Liver (tissue), 9 donors: Measurements from ENCODE around the gene SMARCE1. TPM values are rescaled to one million over a fixed set of nuclear protein-coding genes. Genes with fewer than 3 reads are reported as not detected.
A peak's percentile ranks its signal among the peaks of the same experiment; 100 is the strongest.

Experiments
- DNase-seq: peaks from one replicate; pipeline ENCODE4 v3.0.0-alpha.2; 2017; ENCODE audit warnings: low spot score
- H3K27ac ChIP-seq, 2 donors: one replicate each; pipeline ENCODE4 v1.7.0; 2013; ENCODE audit warnings: inconsistent platforms in 2 of 2, low read length in 2 of 2, control low read depth in 1 of 2, low read depth in 1 of 2, mild to moderate bottlenecking in 1 of 2
- H3K27me3 ChIP-seq, 4 donors: one replicate each; pipeline versions ENCODE4 v1.6.1 to v1.7.0; 2013; ENCODE audit warnings: low read length in 3 of 4, inconsistent platforms in 1 of 4, mild to moderate bottlenecking in 1 of 4, moderate library complexity in 1 of 4; ENCODE audit not compliant: control insufficient read depth in 4 of 4, insufficient read depth in 4 of 4
- H3K36me3 ChIP-seq, 4 donors: one replicate each; pipeline versions ENCODE4 v1.6.1 to v1.7.0; 2013; ENCODE audit warnings: low read length in 3 of 4, mild to moderate bottlenecking in 3 of 4, low read depth in 1 of 4, moderate library complexity in 1 of 4; ENCODE audit not compliant: control insufficient read depth in 4 of 4, insufficient read depth in 3 of 4
- H3K4me1 ChIP-seq, 4 donors: one replicate each; pipeline versions ENCODE4 v1.6.1 to v1.7.0; 2013; ENCODE audit warnings: low read length in 3 of 4, mild to moderate bottlenecking in 3 of 4, moderate library complexity in 1 of 4; ENCODE audit not compliant: control insufficient read depth in 4 of 4, insufficient read depth in 4 of 4
- H3K4me3 ChIP-seq, 3 donors: one replicate each; pipeline versions ENCODE4 v1.6.1 to v1.7.0; 2013; ENCODE audit warnings: low read length in 3 of 3, control low read depth in 1 of 3, low read depth in 1 of 3, mild to moderate bottlenecking in 1 of 3
- H3K9ac ChIP-seq, 2 donors: one replicate each; pipeline ENCODE4 v1.7.0; 2013; ENCODE audit warnings: low read length in 2 of 2, mild to moderate bottlenecking in 2 of 2, moderate library complexity in 2 of 2, control low read depth in 1 of 2, low read depth in 1 of 2
- H3K9me3 ChIP-seq, 4 donors: one replicate each; pipeline versions ENCODE4 v1.6.1 to v1.7.0; 2013; ENCODE audit warnings: low read length in 3 of 4; ENCODE audit not compliant: control insufficient read depth in 4 of 4
- FOXA1 ChIP-seq: IDR thresholded peaks from 2 replicates; pipeline ENCODE4 v1.6.1; 2016; ENCODE audit warnings: antibody characterized with exemption
- FOXA2 ChIP-seq: IDR thresholded peaks from 2 replicates; pipeline ENCODE4 v1.6.1; 2016; ENCODE audit warnings: antibody characterized with exemption
- GABPA ChIP-seq, 2 donors: IDR thresholded peaks in 1 of 2; conservative IDR thresholded peaks in 1 of 2; 2 replicates each; pipeline ENCODE4 v1.6.1; 2016; ENCODE audit warnings: antibody characterized with exemption in 2 of 2, mild to moderate bottlenecking in 1 of 2, moderate library complexity in 1 of 2
- HNF4A ChIP-seq, 2 donors: conservative IDR thresholded peaks; 2 replicates each; pipeline ENCODE4 v1.6.1; 2016; ENCODE audit warnings: antibody characterized with exemption in 2 of 2, mild to moderate bottlenecking in 2 of 2
- JUND ChIP-seq, 2 donors: IDR thresholded peaks; 2 replicates each; pipeline ENCODE4 v1.6.1; 2016; ENCODE audit warnings: antibody characterized with exemption in 2 of 2
- MAX ChIP-seq: IDR thresholded peaks from 2 replicates; pipeline ENCODE4 v1.6.1; 2016; ENCODE audit warnings: antibody characterized with exemption
- NR2F2 ChIP-seq: IDR thresholded peaks from 2 replicates; pipeline ENCODE4 v1.6.1; 2016; ENCODE audit warnings: antibody characterized with exemption
- RAD21 ChIP-seq, 2 donors: IDR thresholded peaks; 2 replicates each; pipeline ENCODE4 v1.6.1; 2016; ENCODE audit warnings: antibody characterized with exemption in 2 of 2, mild to moderate bottlenecking in 2 of 2
- RXRA ChIP-seq, 2 donors: IDR thresholded peaks; 2 replicates each; pipeline ENCODE4 v1.6.1; 2017 to 2018; ENCODE audit warnings: antibody characterized with exemption in 2 of 2, mild to moderate bottlenecking in 1 of 2
- YY1 ChIP-seq: IDR thresholded peaks from 2 replicates; pipeline ENCODE4 v1.6.1; 2016; ENCODE audit warnings: antibody characterized with exemption, mild to moderate bottlenecking
- WGBS: extraction: QIAGEN DNeasy Blood & Tissue Kit; methylation state at CpG from one replicate; pipeline ENCODE4 v1.1.7; 2013; 5-methylcytosine and 5-hydroxymethylcytosine counted together
- polyA plus RNA-seq, 2 donors: library from polyadenylated mRNA; stranded (reverse) in 1 of 2; unstranded in 1 of 2; fragments of 200-250 nt in 1 of 2; fragments of >200 nt in 1 of 2; fragmentation: Nextera tagmentation in 1 of 2; extraction: Ambion mirVana in 1 of 2; gene quantifications; one replicate each; pipeline versions ENCODE4 v1.2.1 to v1.2.3, GENCODE V29; 2013 to 2015
- total RNA-seq, 2 donors: library from RNA; depleted of rRNA; stranded (reverse); fragments of >200 nt; gene quantifications; one replicate each; pipeline ENCODE4 v1.2.3, GENCODE V29; 2014
- donor health status: healthy.
- donor health status: healthy.
- donor health status: healthy.
- donor health status: healthy.
- donor health status: healthy.

The SMARCE1 gene
- total and polyA plus RNA-seq, 4 donors, result 25.0 to 40.8 (median 36.3) TPM

DNA sequence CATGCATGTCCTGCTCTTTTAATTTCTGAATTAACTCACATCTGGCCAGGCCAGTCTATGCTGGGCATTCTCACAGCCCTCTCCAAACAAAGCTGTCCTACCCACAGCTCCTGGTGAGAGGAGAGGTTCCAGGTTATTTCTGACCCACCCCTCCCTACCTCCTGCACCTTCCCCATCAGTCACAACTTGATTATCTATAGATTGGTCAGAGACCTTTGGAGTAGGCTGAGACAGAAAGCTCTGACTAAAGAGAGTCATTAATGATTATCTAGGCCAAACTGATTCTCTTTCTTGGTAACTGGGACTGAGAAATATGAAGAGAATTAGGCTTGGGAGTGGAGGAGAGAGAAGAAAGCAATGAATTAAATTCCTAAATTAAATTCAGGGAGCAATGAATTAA is 18.7 kb upstream of the SMARCE1 start:
- peak; percentile 24 to 42 for TF ChIP-seq HNF4A (conservative IDR thresholded peaks at IDR 0.05)
- peak in 1 of 2 donors; percentile 16 for TF ChIP-seq RAD21 (IDR thresholded peaks at IDR 0.05)
- TF ChIP-seq NR2F2, result no peak
- H3K4me1 ChIP-seq, result peaks cover 0 to 29% (median 20%) of the 10 kb centered on the region in 4 donors
- no peak overlapping the region for H3K27ac ChIP-seq
- H3K9me3 ChIP-seq, result no peaks in the 10 kb centered on the region
- H3K9ac ChIP-seq, result no peak overlapping the region
- no peak overlapping the region for H3K4me3 ChIP-seq
- peaks cover 0 to 3% (median 0%) of the 10 kb centered on the region in 4 donors for H3K36me3 ChIP-seq
- no peak for DNase-seq
- H3K27me3 ChIP-seq, result no peaks in the 10 kb centered on the region

- H3K27ac ChIP-seq, result peak within 1 kb of the TSS in 1 of 2 donors; percentile 27
- no peaks in the 10 kb centered on the region for H3K9me3 ChIP-seq
- H3K36me3 ChIP-seq, result peaks cover 0 to 3% (median 0%) of the 10 kb centered on the region in 4 donors
- DNase-seq, result no peak
- no peaks in the 10 kb centered on the region for H3K27me3 ChIP-seq
- H3K4me3 ChIP-seq, result peak within 1 kb of the TSS; percentile 55 to 83 (median 79)
- TF ChIP-seq HNF4A (conservative IDR thresholded peaks at IDR 0.05), result peak; percentile 29 to 31
- peak in 1 of 2 donors; percentile 10 for TF ChIP-seq RXRA (IDR thresholded peaks at IDR 0.05)
- peak; percentile 45 for TF ChIP-seq YY1
- no peak for TF ChIP-seq NR2F2
- TF ChIP-seq RAD21 (IDR thresholded peaks at IDR 0.05), result peak in 1 of 2 donors; percentile 47
- no peak for TF ChIP-seq FOXA1
- TF ChIP-seq MAX, result peak; percentile 61
- H3K9ac ChIP-seq, result peak within 1 kb of the TSS in 1 of 2 donors; percentile 70
- peaks cover 0 to 28% (median 20%) of the 10 kb centered on the region in 4 donors for H3K4me1 ChIP-seq
- 5% methylated on average over 12 of the region's 12 CpGs for WGBS
Observed at GRCh38 chr17:40664582-40665333, 17.1 kb upstream of the SMARCE1 start, which contains the start of gene KRT222. TSS of gene KRT222 (minus strand) at chr17:40665177. CDS start at chr17:40665099, 78 bp downstream.

- Histone ChIP-seq H3K27me3 (no peaks in the 10 kb centered on the region), H3K4me1 (peaks cover 0 to 28% (median 20%) of the 10 kb centered on the region in 4 donors), H3K36me3 (peaks cover 0 to 3% (median 0%) of the 10 kb centered on the region in 4 donors), H3K4me3 (no peak overlapping the region), H3K27ac (no peak overlapping the region), H3K9ac (no peak overlapping the region), H3K9me3 (no peaks in the 10 kb centered on the region)
- TF ChIP-seq YY1, result no peak
- TF ChIP-seq JUND (IDR thresholded peaks at IDR 0.05), result no peak
- WGBS, result 69% methylated on average over 3 of the region's 3 CpGs
- DNase-seq, result no peak
Observed at GRCh38 chr17:40663252-40663651, 15.6 kb upstream of the SMARCE1 start.

DNA sequence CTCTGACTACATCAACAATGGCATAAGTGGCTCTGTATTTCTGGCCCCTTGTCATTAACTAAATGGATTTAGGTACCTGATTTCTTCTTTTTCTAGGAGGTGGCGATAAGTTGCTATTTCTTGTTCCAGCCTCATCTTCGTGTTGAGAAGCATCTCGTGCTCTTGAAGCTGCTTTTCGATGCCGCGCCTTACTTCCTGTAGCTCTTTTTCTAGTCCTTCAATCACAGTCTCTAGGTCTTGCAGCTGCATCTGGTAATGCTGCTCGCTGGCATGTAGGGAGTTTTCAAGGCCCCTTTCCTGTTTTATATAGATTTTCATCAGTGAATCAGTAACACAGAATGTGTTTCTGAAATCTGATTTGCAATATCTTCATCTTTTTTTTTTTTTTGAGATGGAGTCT is 12.3 kb upstream of the SMARCE1 start:
- 94% methylated on average over 7 of the region's 7 CpGs for WGBS
- no peak overlapping the region for H3K9ac ChIP-seq
- no peak for DNase-seq
- H3K4me3 ChIP-seq, result no peak overlapping the region
- TF ChIP-seq RXRA (IDR thresholded peaks at IDR 0.05) (no peak), JUND (IDR thresholded peaks at IDR 0.05) (no peak), FOXA2 (no peak), GABPA (IDR thresholded peaks at IDR 0.05 in 1 of 2, conservative IDR thresholded peaks at IDR 0.05 in 1 of 2) (no peak), FOXA1 (no peak)
- H3K4me1 ChIP-seq, result peaks cover 0 to 13% (median 7%) of the 10 kb centered on the region in 4 donors
- H3K27ac ChIP-seq, result no peak overlapping the region
- H3K36me3 ChIP-seq, result peaks cover 0 to 3% (median 0%) of the 10 kb centered on the region in 4 donors
- no peaks in the 10 kb centered on the region for H3K27me3 ChIP-seq
- H3K9me3 ChIP-seq, result no peaks in the 10 kb centered on the region
